Measurements from ENCODE around the gene DCAF4. TPM values are rescaled to one million over a fixed set of nuclear protein-coding genes. Genes with fewer than 3 reads are reported as not detected.

DCAF4 gene
- total RNA-seq, 1 experiment from 2014 or later, result 20.0 TPM

GRCh38 chr14:72982146-72982708 lies 56.0 kb downstream of the DCAF4 start:
- Histone ChIP-seq H4K20me1 (ENCODE audit: insufficient read depth) (no peaks in the 10 kb centered on the region), H3K27me3 (ENCODE audit: insufficient read depth, low read depth) (no peaks in the 10 kb centered on the region), H2AFZ (no peak overlapping the region), H3K9me2 (ENCODE audit: insufficient read depth) (no peaks in the 10 kb centered on the region), H3K4me3 (no peak overlapping the region), H3F3A (ENCODE audit: insufficient read depth, low read depth) (no peaks in the 10 kb centered on the region), H3K4me1 (replicated peaks; ENCODE audit: insufficient read depth) (no peaks in the 10 kb centered on the region), H3K27ac (no peak overlapping the region), H3K36me3 (ENCODE audit: low read depth) (no peaks in the 10 kb centered on the region), H3K9me3 (ENCODE audit: insufficient read depth, low read depth) (no peaks in the 10 kb centered on the region), H3K79me2 (ENCODE audit: low read depth) (no peaks in the 10 kb centered on the region), H3K4me2 (no peak overlapping the region)
- no peak for TF ChIP-seq EZH2 (IDR thresholded peaks at IDR 0.05; ENCODE audit: low read depth)
- TF ChIP-seq, protein P1, sequence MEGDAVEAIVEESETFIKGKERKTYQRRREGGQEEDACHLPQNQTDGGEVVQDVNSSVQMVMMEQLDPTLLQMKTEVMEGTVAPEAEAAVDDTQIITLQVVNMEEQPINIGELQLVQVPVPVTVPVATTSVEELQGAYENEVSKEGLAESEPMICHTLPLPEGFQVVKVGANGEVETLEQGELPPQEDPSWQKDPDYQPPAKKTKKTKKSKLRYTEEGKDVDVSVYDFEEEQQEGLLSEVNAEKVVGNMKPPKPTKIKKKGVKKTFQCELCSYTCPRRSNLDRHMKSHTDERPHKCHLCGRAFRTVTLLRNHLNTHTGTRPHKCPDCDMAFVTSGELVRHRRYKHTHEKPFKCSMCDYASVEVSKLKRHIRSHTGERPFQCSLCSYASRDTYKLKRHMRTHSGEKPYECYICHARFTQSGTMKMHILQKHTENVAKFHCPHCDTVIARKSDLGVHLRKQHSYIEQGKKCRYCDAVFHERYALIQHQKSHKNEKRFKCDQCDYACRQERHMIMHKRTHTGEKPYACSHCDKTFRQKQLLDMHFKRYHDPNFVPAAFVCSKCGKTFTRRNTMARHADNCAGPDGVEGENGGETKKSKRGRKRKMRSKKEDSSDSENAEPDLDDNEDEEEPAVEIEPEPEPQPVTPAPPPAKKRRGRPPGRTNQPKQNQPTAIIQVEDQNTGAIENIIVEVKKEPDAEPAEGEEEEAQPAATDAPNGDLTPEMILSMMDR (conservative IDR thresholded peaks at IDR 0.05), result no peak
- ChIA-PET CTCF (no interaction called here), POLR2A (ENCODE audit: unreplicated experiment) (no interaction called here)
- no TSS peak for BruUV-seq (replicated peaks)
- intact Hi-C loops (cut with micrococcal nuclease; ENCODE audit: unreplicated experiment), result no loop called here
- no peak for DNase-seq

- Histone ChIP-seq H3K9me2 (ENCODE audit: insufficient read depth) (no peaks in the 10 kb centered on the region), H3F3A (ENCODE audit: insufficient read depth, low read depth) (no peaks in the 10 kb centered on the region), H4K20me1 (ENCODE audit: insufficient read depth) (no peaks in the 10 kb centered on the region), H3K4me1 (replicated peaks; ENCODE audit: insufficient read depth) (no peaks in the 10 kb centered on the region), H3K36me3 (ENCODE audit: low read depth) (no peaks in the 10 kb centered on the region), H3K27me3 (ENCODE audit: insufficient read depth, low read depth) (no peaks in the 10 kb centered on the region), H3K4me3 (no peak overlapping the region), H3K79me2 (ENCODE audit: low read depth) (no peaks in the 10 kb centered on the region), H3K4me2 (no peak overlapping the region), H3K27ac (no peak overlapping the region), H3K9me3 (ENCODE audit: insufficient read depth, low read depth) (no peaks in the 10 kb centered on the region), H2AFZ (no peak overlapping the region)
- ChIA-PET POLR2A (ENCODE audit: unreplicated experiment) (no interaction called here), CTCF (no interaction called here)
- intact Hi-C loops (cut with micrococcal nuclease; ENCODE audit: unreplicated experiment), result no loop called here
- no peak for DNase-seq
- BruUV-seq (replicated peaks), result no TSS peak
- TF ChIP-seq EZH2 (IDR thresholded peaks at IDR 0.05; ENCODE audit: low read depth), result no peak
- TF ChIP-seq, protein P1 (conservative IDR thresholded peaks at IDR 0.05), result no peak
Observed at GRCh38 chr14:72986214-72986613, 60.0 kb downstream of the DCAF4 start.

- Histone ChIP-seq H3F3A (ENCODE audit: insufficient read depth, low read depth) (no peaks in the 10 kb centered on the region), H3K27me3 (ENCODE audit: insufficient read depth, low read depth) (no peaks in the 10 kb centered on the region), H2AFZ (no peak overlapping the region), H3K4me3 (no peak overlapping the region), H3K9me3 (ENCODE audit: insufficient read depth, low read depth) (no peaks in the 10 kb centered on the region), H4K20me1 (ENCODE audit: insufficient read depth) (no peaks in the 10 kb centered on the region), H3K9me2 (ENCODE audit: insufficient read depth) (no peaks in the 10 kb centered on the region), H3K79me2 (ENCODE audit: low read depth) (no peaks in the 10 kb centered on the region), H3K36me3 (ENCODE audit: low read depth) (no peaks in the 10 kb centered on the region), H3K4me1 (replicated peaks; ENCODE audit: insufficient read depth) (no peaks in the 10 kb centered on the region), H3K27ac (no peak overlapping the region), H3K4me2 (no peak overlapping the region)
- POLR2A ChIA-PET (ENCODE audit: unreplicated experiment), result no interaction called here
- no peak for DNase-seq
- intact Hi-C loops (cut with micrococcal nuclease; ENCODE audit: unreplicated experiment), result no loop called here
- TF ChIP-seq EZH2 (IDR thresholded peaks at IDR 0.05; ENCODE audit: low read depth), result no peak
- TF ChIP-seq, protein P1 (conservative IDR thresholded peaks at IDR 0.05), result no peak
- CTCF ChIA-PET, result no interaction called here
- BruUV-seq (replicated peaks), result no TSS peak
Observed at GRCh38 chr14:72986857-72987256, 60.6 kb downstream of the DCAF4 start.

Measured in PC-9 (cell line).